HG03432 (cell line): ENCODE results near the gene SYT8.
"Not testable (repeated sequence)": the region's sequence is repeated elsewhere in the genome, so short reads cannot be mapped to it uniquely, and the experiment has no call there.

ENCODE experiments used
- ATAC-seq: cut with Tn5 transposase; IDR thresholded peaks from one replicate; pipeline ENCODE4 v1.9.1; 2021; ENCODE audit warnings: mild to moderate bottlenecking, moderate library complexity; ENCODE audit not compliant: unreplicated experiment

SYT8 gene

DNA sequence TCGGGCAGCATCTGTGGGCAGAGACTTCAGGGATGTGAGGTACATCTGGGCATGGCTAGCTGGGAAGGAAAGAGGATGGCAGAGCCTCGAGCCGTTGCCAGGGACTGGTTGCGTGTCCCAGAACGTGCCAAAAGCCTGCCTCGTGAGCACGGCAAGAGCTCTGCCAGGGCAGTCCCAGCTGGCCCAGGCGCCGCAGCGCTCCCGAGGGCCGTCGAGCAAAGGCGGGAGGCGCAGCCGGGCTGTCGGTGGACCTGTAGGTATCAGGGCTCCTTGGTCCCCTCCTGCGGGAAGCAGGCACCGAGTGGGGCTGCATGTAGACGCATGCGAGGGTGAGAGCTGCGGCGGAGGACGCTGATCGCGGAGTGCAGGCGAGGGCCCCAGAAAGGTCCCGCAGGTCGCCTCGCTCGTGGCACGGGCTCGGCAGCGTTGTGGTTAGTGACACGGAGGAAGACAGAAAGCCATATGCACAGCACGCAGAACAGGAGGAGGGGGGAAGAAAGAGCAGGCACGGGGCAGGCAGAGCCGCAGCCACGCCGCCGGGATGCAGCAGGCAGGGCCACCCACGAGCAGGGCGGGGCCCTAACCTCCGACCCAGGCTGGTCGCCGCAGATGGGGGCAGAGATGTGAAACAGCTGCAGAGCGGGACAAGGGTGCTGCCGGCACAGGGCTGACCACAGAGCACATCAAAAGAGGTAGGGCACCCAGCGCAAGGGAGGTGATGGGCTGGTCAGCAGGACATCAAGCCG is 36.1 kb downstream of the SYT8 start:
- ATAC-seq: no peak

DNA sequence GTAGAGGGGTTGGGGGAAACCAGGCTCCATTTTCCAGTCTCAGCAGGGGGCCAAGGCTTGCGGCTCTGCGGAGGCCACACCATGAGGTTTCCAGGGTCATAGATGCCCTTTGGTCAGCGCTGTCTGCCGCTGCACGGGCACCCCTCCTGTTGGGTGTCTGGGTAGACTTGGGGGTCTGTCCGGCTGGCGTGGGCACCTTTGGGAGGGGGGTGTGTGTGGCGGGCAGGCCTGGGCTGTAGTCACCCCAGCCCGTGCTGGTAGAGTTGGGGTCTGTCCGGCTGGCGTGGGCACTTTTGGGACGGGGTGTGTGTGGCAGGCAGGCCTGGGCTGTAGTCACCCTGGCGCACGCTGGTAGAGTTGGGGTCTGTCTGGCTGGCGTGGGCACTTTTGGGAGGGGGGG is 36.7 kb downstream of the SYT8 start:
- no peak for ATAC-seq

DNA sequence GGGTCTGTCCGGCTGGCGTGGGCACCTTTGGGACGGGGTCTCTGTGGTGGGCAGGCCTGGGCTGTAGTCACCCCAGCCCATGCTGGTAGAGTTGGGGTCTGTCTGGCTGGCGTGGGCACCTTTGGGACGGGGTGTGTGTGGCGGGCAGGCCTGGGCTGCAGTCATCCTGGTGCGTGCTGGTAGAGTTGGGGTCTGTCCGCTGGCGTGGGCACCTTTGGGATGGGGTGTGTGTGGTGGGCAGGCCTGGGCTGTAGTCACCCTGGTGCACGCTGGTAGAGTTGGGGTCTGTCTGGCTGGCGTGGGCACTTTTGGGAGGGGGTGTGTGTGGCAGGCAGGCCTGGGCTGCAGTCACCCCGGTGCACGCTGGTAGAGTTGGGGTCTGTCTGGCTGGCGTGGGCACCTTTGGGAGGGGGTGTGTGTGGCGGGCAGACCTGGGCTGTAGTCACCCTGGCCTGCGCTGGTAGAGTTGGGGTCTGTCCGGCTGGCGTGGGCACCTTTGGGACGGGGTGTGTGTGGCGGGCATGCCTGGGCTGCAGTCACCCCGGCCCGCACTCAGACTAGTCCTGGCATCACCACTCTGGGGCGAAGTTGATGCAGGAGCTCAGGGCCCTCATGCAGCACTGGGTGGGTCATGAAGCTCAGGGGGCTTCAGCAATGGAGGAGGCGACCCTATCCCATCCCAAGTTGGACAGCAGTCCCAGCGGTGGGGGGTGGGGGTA is 37.6 kb downstream of the SYT8 start:
- ATAC-seq: no peak

DNA sequence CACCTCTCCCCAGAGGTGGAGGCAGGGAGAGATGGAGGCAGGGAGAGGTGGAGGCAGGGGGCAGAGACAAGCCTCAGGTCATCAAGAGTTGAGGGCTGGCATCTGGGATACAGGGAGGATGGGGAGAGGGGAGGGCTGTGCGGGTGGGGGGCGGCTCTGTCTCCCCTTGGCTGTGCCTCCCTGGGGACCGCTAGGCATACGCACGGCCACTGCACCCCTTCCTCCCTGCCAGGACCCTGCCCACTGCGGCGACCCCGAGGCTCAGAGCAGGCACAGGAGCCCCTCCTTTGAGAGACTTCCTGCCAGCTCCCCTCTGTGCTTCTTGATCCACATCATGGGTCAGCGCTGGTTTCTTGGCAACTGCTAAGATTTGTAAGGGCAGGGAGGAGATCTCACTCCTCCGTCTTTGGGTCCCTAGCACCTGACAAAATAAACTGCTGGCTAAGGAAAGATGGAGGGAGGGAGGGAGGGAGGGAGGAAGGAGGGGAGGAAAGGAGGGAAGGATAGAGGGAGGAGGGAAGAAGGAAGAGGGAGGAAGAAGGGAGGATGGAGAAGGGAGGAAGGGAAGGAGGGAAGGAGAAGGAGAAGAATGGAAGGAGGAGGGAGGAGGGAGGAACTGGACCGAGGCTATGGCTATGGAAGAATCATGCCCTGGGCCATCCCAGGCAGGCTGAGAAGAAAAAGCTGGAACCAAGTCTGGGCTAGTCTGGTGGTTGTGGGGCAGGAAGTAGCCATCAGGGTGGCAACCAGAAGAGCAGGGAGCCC is 38.4 kb downstream of the SYT8 start:
- no peak for ATAC-seq

DNA sequence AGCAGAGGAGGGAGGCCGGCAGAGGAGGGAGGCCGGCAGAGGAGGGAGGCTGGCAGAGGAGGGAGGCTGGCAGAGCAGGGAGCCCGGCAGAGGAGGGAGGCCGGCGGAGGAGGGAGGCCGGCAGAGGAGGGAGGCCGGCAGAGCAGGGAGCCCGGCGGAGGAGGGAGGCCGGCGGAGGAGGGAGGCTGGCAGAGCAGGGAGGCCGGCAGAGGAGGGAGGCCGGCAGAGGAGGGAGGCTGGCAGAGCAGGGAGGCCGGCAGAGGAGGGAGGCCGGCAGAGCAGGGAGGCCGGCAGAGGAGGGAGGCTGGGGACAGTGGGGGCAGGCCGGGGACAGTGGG is 39.0 kb downstream of the SYT8 start:
- ATAC-seq: not testable (repeated sequence)

DNA sequence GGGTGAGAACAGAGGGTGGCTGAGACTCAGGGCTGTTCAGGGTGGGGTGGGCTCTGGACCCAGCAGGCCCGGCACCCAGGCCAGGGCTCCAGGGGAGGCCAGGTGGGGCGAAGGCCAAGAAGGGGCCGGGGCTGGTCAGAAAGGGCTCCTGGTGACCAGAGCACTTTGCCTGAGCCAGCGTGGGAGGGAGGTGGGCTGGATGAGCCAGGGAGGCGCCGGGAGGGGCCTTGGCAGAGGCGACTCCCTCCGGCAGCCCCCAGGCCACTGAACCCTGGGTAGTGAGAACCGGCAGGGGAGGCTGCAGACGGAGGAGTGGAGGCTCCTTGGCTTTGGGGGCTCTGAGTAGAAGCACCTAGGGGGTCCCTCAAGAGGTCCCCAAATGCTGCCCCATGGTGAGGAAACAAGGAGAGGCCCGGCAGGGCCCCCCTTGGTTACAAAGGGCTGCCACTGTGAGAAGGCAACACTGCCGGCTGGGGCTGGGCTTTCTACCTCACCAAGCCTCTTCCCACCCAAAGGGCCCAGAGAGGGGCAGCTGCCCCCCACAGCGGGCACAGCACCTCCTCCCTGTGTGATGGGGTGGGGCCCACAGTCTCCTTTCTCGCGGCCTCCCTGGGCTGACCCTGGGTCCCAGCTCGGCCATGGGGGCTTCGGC is 39.8 kb downstream of the SYT8 start:
- ATAC-seq: not testable (repeated sequence)

DNA sequence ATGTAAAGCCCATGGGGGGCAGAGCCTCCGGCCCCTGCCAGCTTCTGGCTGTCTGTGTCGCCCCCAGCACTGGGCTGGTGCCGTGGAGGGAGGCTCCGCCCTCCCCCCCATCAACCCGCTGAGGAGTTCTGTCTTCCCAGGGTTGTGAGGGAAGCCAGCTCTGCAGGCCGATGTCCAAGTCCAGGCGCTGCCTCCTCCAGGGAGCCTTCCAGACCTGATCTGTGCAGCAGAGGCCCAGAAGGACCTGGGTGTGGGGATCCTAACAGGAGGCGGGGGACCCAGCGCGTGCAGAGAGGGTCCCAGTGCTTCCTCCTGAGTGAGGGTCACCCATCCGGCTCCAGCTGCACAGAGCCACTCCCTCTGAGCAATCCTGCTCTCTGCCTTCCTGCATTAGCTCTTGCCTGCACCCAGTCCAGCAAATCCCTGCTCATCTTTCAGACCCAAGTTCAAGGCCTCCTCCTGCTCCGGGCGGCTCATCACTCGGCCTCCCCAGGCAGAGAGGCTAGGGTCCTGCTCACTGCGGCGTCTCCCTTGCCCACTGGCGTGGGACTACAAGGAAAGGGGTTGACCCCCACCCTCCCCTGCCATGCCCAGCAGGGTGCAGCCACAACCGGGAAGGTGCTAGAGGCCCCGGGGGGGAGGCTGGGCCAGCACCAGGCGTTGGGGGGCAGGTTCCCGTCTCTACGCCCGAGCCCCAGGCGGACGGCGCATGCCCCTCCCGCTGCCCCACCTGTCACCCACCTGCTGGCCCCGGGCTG is 40.5 kb downstream of the SYT8 start:
- ATAC-seq: no peak

DNA sequence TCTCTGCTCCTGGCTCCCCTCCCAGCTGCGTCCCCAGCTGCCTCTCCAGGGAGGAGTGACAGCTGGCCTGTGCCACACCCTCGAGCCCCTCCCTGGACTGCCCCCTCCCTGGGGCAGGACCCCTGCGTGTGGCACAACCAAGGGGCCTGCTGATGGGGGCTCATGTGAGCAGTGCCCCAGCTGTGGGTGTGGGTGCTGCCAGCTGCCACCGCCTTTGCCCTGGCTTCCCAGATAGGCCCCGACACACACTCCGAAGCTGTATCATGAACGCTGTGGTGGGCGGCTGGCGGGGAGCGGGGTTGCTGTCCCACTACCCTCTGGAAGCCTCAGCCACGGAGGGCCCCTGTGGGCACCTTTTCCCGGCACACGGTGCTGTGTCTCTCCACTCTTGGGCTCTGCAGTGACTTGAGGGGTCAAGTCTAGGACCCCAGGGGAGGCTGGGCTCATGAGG is 41.1 kb downstream of the SYT8 start:
- ATAC-seq: not testable (repeated sequence)

DNA sequence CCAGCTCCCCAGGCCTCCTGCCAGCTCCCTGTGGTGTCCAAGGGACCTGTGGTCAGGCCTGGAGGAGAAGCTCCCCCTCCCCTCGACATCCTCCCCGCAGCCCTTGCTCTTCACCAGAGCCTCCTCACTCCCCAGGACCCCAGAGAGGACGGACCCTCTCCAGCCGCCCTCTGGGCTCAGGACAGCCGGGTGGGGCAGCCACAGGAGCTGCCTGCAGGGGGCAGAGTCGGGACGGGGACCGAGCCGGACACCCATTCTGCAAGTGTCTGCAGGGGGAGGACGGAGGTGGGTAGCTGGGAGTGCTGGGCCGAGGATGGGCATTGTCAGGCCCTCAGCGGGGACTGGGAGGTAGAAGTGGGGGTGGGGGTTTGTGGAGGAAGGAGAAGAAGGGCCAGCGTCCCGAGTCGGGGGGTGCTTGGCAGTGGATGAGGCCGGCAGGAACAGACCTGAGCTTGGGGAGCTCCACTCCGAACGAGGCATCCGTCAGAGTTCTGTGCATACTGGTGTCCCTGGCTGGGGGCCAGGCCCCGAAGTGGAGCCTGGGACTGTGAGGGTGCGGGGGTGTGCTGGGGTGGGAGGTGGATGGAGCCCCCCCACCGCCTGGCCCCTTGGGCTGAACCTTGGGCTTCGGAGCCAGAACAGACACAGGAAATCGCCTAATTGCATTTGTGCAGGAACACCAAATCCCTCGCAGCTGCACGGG is 41.7 kb downstream of the SYT8 start:
- no peak for ATAC-seq

DNA sequence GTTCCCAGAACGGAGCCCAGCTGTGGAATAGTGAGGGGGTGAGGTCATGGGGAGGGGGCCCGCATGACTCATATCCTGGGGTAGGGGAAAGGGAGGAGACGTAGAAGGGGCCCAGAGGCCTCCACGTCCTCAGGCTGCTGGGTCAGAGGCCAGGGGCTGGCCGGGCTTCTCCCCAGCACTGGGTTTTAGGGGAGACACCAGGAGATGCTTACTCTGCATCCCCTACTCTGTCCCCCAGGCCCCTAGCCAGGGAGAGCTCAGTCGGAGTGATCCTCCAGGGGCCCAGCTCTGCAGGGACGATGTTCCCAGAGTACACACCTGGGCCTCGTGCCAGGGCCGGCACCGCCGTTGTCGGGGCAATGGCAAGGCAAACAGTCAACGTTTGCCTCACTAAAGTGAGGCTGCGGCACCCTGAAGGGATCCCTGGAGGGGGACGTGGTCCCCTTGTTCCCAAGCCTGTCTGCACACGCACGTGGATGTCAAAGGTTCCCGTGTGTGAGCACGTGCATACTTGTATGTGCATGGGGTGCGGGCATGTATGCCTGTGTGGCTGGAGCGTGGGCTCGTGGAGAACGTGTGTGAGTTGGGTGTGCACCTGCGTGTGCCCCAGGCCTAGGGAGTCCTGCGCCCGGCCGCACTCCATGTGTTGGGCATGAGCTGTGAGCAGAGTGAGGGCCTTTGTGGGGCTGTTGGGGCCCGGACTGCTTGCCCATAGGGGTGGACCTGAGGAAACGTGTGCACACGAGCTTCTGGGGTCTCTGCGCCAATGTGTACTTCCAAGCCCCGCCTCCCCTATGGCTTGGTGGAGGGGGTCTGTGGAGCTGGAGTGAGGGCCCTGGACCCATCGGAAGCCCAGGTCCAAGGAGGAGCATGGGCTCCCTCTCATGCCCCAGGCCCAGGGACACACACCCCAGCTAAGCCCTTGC is 42.7 kb downstream of the SYT8 start:
- no peak for ATAC-seq

DNA sequence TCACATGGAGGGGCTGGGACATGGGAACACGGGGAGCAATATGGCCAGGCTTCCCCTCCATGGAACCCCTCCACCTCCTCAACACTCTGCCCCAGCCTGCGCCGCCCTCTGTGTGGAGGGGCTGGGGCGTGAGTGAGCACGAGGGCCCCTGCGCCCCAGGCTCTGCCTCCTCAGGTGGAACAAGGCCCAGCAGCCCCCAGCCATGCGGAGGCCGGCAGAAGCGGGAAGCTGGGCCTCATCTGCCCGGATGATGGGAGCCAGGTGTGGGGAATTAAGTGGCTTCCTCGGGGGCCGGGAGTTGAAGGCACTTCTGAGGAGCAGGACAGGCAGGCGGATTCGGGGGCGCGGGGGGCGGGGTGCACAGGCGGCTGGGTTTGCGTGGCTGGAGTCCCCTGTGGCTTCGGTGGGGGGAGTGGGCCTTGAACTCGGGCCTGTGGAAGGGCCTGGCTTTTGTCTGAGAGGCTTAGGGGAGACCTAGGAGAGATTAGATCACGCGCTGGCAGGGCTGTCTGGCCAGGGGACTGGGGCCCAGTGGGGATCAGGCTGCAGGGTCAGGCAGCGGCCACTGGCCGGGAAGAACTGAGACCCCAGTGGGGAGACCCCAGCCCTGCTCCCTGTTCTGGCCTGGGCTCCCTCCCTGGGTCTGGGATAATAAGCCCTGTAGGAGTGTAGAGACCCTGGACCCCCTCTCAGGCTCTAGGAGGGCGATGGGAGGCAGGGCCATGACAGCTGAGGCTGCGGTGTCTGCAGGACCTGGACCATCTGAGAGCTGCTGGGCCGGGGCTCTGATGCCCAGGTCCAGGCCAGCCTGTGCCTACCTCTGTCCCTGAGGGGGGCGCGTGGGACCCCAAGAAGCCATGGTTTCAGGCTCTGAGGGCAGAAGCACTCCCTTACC is 43.6 kb downstream of the SYT8 start:
- ATAC-seq: no peak

DNA sequence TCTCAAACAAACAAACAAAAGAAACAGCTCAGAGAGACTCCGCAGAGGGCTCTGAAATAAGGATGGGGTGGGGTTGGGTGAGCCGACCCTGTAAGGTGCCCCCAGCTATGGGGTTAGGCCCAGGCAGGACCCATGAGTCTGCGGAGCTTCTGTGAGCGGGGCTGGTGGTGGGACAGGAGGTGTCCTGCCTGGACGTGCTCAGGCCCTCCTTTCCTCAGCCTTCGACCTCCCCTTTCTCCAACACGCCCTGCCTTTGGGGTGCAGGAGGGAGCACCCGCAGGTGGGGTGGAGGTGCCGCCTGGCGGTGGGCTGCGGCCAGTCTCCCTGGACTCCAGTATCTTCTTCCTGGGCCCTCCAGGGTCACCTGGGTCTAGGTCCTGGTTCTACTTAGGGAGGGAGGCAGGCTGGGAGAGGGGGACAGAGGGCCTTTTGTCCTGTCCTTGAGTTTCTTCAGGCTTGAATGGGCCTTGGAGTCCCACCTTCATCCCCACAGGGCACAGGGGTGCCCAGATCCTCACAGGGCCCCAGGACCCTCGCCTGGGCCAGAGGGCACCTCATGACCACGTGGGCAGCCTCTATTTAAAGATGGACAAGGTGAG is 44.7 kb downstream of the SYT8 start:
- no peak for ATAC-seq

DNA sequence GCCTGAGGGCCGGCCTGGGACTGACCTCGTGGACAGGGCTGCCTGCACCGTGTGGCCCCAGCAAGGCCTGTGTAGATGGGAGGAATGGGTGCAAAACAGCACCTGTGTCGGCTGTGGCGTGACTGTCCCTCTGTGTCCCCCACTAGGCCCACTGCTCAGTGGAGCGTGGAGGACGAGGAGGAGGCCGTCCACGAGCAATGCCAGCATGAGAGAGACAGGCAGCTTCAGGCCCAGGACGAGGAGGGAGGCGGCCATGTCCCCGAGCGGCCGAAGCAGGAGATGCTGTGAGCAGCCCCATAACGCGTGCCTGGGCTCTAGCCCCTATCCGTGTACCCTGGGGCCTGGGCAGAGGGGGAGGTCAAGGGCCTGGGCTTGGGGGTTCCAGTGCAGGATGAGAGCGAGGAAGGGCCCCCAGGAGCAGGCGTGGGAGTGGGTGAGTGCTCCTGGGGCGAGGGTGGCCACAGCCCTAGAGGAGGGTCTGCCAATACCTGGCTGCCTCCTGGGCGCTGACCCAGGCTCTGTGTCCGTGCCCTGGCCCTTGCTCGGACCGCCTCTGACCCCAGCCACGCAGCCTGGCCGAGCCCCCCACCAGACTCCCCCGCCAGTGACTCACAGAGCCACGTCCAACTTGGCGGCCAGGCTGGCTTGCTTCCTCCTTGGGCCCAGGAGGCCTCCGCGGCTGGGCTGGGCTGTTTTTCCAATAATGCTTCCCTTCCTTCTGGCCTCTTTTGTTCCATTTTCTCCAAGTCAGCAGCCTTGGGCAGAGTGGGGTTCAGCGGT is 45.3 kb downstream of the SYT8 start:
- ATAC-seq: no peak

DNA sequence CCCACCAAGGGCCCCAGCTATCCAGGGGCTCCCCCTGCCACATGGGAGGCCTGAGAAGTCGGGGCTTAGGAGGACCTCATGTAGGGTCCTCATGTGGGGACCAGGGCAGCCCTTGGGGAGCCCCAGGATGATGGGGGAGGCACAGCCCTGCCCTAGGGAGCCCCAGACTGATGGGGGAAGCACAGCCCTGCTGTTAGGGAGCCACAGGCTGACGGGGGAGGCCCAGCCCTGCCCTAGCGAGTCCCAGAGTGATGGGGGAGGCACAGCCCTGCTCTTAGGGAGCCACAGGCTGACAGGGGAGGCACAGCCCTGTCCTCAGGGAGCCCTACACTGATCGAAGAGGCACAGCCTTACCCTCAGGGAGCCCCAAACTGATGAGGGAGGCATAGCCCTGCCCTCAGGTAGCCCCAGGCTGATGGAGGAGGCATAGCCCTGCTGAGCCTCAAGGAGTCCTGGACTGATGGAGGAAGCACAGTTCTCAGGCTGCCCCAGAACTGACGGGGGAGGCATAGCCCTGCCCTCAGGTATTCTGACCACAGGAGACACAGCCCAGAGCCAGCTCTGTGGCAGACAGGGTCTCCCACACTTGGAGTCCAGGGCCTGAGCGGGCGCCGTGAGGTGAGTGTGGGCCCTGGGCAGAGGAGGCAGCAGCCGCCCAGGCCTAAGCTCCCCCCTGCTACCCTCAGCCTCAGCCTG is 46.1 kb downstream of the SYT8 start:
- ATAC-seq: no peak

DNA sequence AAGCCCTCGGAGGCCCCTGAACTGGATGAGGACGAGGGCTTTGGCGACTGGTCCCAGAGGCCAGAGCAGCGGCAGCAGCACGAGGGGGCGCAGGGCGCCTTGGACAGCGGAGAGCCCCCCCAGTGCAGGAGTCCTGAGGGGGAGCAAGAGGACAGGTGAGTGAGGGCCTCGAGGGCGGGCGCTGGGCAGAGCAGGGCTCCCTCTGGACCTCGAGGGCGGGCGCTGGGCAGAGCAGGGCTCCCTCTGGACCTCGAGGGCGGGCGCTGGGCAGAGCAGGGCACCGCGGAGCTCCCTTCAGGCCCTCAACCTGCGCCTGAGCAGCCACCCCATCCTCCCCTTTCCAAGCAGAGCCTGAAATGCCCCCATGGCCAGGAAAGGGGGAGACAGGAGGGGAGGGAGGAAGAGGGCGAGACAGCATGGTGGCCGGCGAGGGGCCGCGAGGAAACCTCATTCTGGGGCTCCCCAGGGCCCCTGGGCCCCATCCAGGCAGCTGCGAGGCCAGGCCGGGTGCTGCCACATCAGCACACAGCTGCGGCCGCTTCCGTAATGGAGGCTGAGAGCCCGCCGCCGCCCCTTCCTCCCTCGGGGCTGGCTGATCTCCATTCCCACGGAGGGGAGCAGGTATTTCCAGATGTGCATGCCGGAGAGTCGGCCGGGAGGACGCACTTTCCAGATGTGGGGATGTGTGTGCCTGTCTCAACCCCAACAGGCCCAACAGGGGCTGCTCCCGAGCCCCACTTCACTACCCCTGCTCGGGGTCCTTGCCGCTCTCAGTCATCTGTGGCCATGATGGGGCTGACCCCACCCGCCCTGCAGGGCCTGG is 46.9 kb downstream of the SYT8 start:
- peak; percentile 41 for ATAC-seq
